ENCODE results near the gene ELF5.

- TF ChIP-seq CTCF (IDR thresholded peaks at IDR 0.05 in 2 of 3, conservative IDR thresholded peaks at IDR 0.05 in 1 of 3; ENCODE audit: control insufficient read depth in 2 of 3, extremely low read depth in 1 of 3, insufficient read depth in 1 of 3, low read depth in 3 of 3, low read length in 3 of 3) (peak; percentile 75 to 93 (median 86)), ZBTB33 (IDR thresholded peaks at IDR 0.05) (no peak), IKZF1 (conservative IDR thresholded peaks at IDR 0.05) (no peak), EGR1 (IDR thresholded peaks at IDR 0.05; ENCODE audit: borderline replicate concordance in 1 of 2, low read depth in 2 of 2, low read length in 2 of 2) (no peak), BCL3 (IDR thresholded peaks at IDR 0.05; ENCODE audit: borderline replicate concordance, insufficient read depth, low read depth, low read length, poor library complexity, severe bottlenecking) (no peak), REST (IDR thresholded peaks at IDR 0.05; ENCODE audit: low read depth, low read length) (no peak), RCOR1 (conservative IDR thresholded peaks at IDR 0.05; ENCODE audit: low read depth, low read length) (no peak), RB1 (IDR thresholded peaks at IDR 0.05; ENCODE audit: borderline replicate concordance) (no peak), TCF12 (IDR thresholded peaks at IDR 0.05; ENCODE audit: low read depth, low read length) (no peak), POLR2A (IDR thresholded peaks at IDR 0.05; ENCODE audit: low read depth, low read length) (no peak), HCFC1 (IDR thresholded peaks at IDR 0.05; ENCODE audit: low read length) (no peak), ELK1 (IDR thresholded peaks at IDR 0.05; ENCODE audit: low read depth, low read length) (no peak), EZH2 (IDR thresholded peaks at IDR 0.05; ENCODE audit: borderline replicate concordance, control insufficient read depth, low read depth, low read length) (no peak)
Observed at GRCh38 chr11:34512840-34513681, 533 bp downstream of the ELF5 start.
